ENCODE data around the gene CACNA2D4. TPM values are rescaled to one million over a fixed set of nuclear protein-coding genes. Genes with fewer than 3 reads are reported as not detected.
A peak's percentile ranks its signal among the peaks of the same experiment; 100 is the strongest.
"Not testable (repeated sequence)": the region's sequence is repeated elsewhere in the genome, so short reads cannot be mapped to it uniquely, and the experiment has no call there.

Gene CACNA2D4
- 1 to 10 TPM; 1.3 to 4.4 (median 2.2) TPM for polyA plus RNA-seq (ENCODE audit: insufficient read length in 10 of 10)
- long read RNA-seq, donor 1 = 0 reads
- long read RNA-seq, donor 2 = 0 reads
- long read RNA-seq, donor 3 = 0 reads
- long read RNA-seq, donor 4 = 0 reads
- long read RNA-seq, donor 5 = 0 reads
- long read RNA-seq, donor 6 = 0 reads
- long read RNA-seq, donor 7 = 0 reads
- long read RNA-seq, donor 8 = 0 reads
- long read RNA-seq, donor 9 = 0 reads

- DNase-seq = no peak
Measured at GRCh38 chr12:1918081-1918883, at the start of gene CACNA2D4. Gene CACNA2D4, minus strand, starts transcription at chr12:1918652. Its CDS starts 179 bp downstream, at chr12:1918473.

GRCh38 chr12:1966561-1967226, 48.2 kb upstream of the CACNA2D4 start:
- no peak for DNase-seq

- DNase-seq = no peak
Measured at GRCh38 chr12:1965916-1966315, 47.5 kb upstream of the CACNA2D4 start.

GRCh38 chr12:1962051-1963020, 43.9 kb upstream of the CACNA2D4 start:
- DNase-seq = no peak

- no peak for DNase-seq
Measured at GRCh38 chr12:1956716-1957115, 38.3 kb upstream of the CACNA2D4 start.

GRCh38 chr12:1949771-1950470, 31.5 kb upstream of the CACNA2D4 start:
- DNase-seq = no peak

GRCh38 chr12:1948883-1949282, 30.4 kb upstream of the CACNA2D4 start:
- no peak for DNase-seq

GRCh38 chr12:1947081-1947480, 28.6 kb upstream of the CACNA2D4 start:
- DNase-seq = no peak

- no peak for DNase-seq
Measured at GRCh38 chr12:1946296-1946695, 27.8 kb upstream of the CACNA2D4 start.

- DNase-seq = not testable (repeated sequence)
Measured at GRCh38 chr12:1945502-1945901, 27.1 kb upstream of the CACNA2D4 start.

GRCh38 chr12:1939801-1940607, 21.6 kb upstream of the CACNA2D4 start:
- DNase-seq = peak; percentile 77 to 92 (median 91)

GRCh38 chr12:1939331-1939730, 20.9 kb upstream of the CACNA2D4 start:
- no peak for DNase-seq

GRCh38 chr12:1937481-1938224, 19.2 kb upstream of the CACNA2D4 start:
- DNase-seq = no peak

GRCh38 chr12:1936406-1937320, 18.2 kb upstream of the CACNA2D4 start:
- DNase-seq = peak in 1 of 3 donors; percentile 40

- no peak for DNase-seq
Measured at GRCh38 chr12:1935700-1936378, 17.4 kb upstream of the CACNA2D4 start.

GRCh38 chr12:1935242-1935641, 16.8 kb upstream of the CACNA2D4 start:
- no peak for DNase-seq

GRCh38 chr12:1934831-1935230, 16.4 kb upstream of the CACNA2D4 start:
- DNase-seq = no peak

- DNase-seq = no peak
Measured at GRCh38 chr12:1934068-1934467, 15.6 kb upstream of the CACNA2D4 start.

Data from muscle of back (tissue), 13 donors.